GM21515 (cell line): ENCODE measurements around the gene SEMA4A.

Experiments used
- ATAC-seq: cut with Tn5 transposase; IDR thresholded peaks from one replicate; pipeline ENCODE4 v1.9.1; 2021; ENCODE audit not compliant: unreplicated experiment

The SEMA4A gene

GRCh38 chr1:156226116-156226538 is 72.7 kb downstream of the SEMA4A start:
- ATAC-seq = peak; percentile 77

GRCh38 chr1:156226782-156227181 is 73.4 kb downstream of the SEMA4A start:
- no peak for ATAC-seq
